Nephron (organoid): ENCODE measurements around the gene NIPA2.

Experiments used
- H3K27ac Mint-ChIP-seq, 3 experiments: 2 replicates each; pipeline ENCODE4 v1.8.0; 2020; ENCODE audit warnings: mixed read lengths in 3 of 3, mild to moderate bottlenecking in 2 of 3, moderate library complexity in 1 of 3
- H3K27me3 Mint-ChIP-seq: 2 replicates; pipeline ENCODE4 v1.8.0; 2021; ENCODE audit warnings: low read depth, mild to moderate bottlenecking, moderate library complexity, mixed read lengths
- H3K36me3 Mint-ChIP-seq: 2 replicates; pipeline ENCODE4 v1.8.0; 2020; ENCODE audit warnings: low read depth, mixed read lengths
- H3K4me1 Mint-ChIP-seq: 2 replicates; pipeline ENCODE4 v1.8.0; 2020; ENCODE audit warnings: mixed read lengths
- H3K4me3 Mint-ChIP-seq, 3 experiments: 2 replicates each; pipeline ENCODE4 v1.8.0; 2020; ENCODE audit warnings: mild to moderate bottlenecking in 3 of 3, mixed read lengths in 3 of 3, moderate library complexity in 2 of 3
- H3K9me3 Mint-ChIP-seq: 2 replicates; pipeline ENCODE4 v1.8.0; 2020; ENCODE audit warnings: mixed read lengths
- TF ChIP-seq, protein P1 (sequence below), 3 experiments: fragments of 200-600 bp; sonication (generic); IDR thresholded peaks; one replicate each; pipeline ENCODE4 v1.5.0; 2021; ENCODE audit warnings: antibody characterized with exemption in 3 of 3; ENCODE audit not compliant: unreplicated experiment in 3 of 3

NIPA2 gene

GRCh38 chr15:22892333-22892732 lies 53.9 kb downstream of the NIPA2 start:
- H3K4me3 Mint-ChIP-seq: no peak overlapping the region
- peaks cover 10% of the 10 kb centered on the region for H3K4me1 Mint-ChIP-seq
- H3K27me3 Mint-ChIP-seq: no peaks in the 10 kb centered on the region
- H3K9me3 Mint-ChIP-seq: no peaks in the 10 kb centered on the region
- peaks cover 50% of the 10 kb centered on the region for H3K36me3 Mint-ChIP-seq
- TF ChIP-seq, protein P1, sequence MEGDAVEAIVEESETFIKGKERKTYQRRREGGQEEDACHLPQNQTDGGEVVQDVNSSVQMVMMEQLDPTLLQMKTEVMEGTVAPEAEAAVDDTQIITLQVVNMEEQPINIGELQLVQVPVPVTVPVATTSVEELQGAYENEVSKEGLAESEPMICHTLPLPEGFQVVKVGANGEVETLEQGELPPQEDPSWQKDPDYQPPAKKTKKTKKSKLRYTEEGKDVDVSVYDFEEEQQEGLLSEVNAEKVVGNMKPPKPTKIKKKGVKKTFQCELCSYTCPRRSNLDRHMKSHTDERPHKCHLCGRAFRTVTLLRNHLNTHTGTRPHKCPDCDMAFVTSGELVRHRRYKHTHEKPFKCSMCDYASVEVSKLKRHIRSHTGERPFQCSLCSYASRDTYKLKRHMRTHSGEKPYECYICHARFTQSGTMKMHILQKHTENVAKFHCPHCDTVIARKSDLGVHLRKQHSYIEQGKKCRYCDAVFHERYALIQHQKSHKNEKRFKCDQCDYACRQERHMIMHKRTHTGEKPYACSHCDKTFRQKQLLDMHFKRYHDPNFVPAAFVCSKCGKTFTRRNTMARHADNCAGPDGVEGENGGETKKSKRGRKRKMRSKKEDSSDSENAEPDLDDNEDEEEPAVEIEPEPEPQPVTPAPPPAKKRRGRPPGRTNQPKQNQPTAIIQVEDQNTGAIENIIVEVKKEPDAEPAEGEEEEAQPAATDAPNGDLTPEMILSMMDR (IDR thresholded peaks at IDR 0.05; ENCODE audit: unreplicated experiment in 3 of 3): no peak
- H3K27ac Mint-ChIP-seq: no peak overlapping the region

GRCh38 chr15:22893081-22893480 lies 54.6 kb downstream of the NIPA2 start:
- no peak overlapping the region for H3K4me3 Mint-ChIP-seq
- no peaks in the 10 kb centered on the region for H3K27me3 Mint-ChIP-seq
- peaks cover 50% of the 10 kb centered on the region for H3K36me3 Mint-ChIP-seq
- H3K9me3 Mint-ChIP-seq: no peaks in the 10 kb centered on the region
- TF ChIP-seq, protein P1 (IDR thresholded peaks at IDR 0.05; ENCODE audit: unreplicated experiment in 3 of 3): no peak
- no peak overlapping the region for H3K27ac Mint-ChIP-seq
- H3K4me1 Mint-ChIP-seq: peaks cover 2% of the 10 kb centered on the region

GRCh38 chr15:22893881-22894280 lies 55.4 kb downstream of the NIPA2 start:
- Mint-ChIP-seq H3K4me1 (no peaks in the 10 kb centered on the region), H3K9me3 (no peaks in the 10 kb centered on the region), H3K4me3 (no peak overlapping the region), H3K27ac (no peak overlapping the region), H3K27me3 (no peaks in the 10 kb centered on the region), H3K36me3 (peaks cover 49% of the 10 kb centered on the region)
- TF ChIP-seq, protein P1 (IDR thresholded peaks at IDR 0.05; ENCODE audit: unreplicated experiment in 3 of 3): no peak

GRCh38 chr15:22895465-22896190 lies 57.2 kb downstream of the NIPA2 start:
- H3K27ac Mint-ChIP-seq: no peak overlapping the region
- H3K4me1 Mint-ChIP-seq: no peaks in the 10 kb centered on the region
- H3K27me3 Mint-ChIP-seq: no peaks in the 10 kb centered on the region
- H3K36me3 Mint-ChIP-seq: peaks cover 57% of the 10 kb centered on the region
- no peak overlapping the region for H3K4me3 Mint-ChIP-seq
- TF ChIP-seq, protein P1 (IDR thresholded peaks at IDR 0.05; ENCODE audit: unreplicated experiment in 3 of 3): no peak
- H3K9me3 Mint-ChIP-seq: no peaks in the 10 kb centered on the region

- Mint-ChIP-seq H3K27ac (no peak overlapping the region), H3K4me3 (no peak overlapping the region), H3K36me3 (peaks cover 47% of the 10 kb centered on the region), H3K27me3 (no peaks in the 10 kb centered on the region), H3K9me3 (no peaks in the 10 kb centered on the region), H3K4me1 (no peaks in the 10 kb centered on the region)
- TF ChIP-seq, protein P1 (IDR thresholded peaks at IDR 0.05; ENCODE audit: unreplicated experiment in 3 of 3): no peak
Observed at GRCh38 chr15:22902046-22902445, 63.6 kb downstream of the NIPA2 start.

DNA sequence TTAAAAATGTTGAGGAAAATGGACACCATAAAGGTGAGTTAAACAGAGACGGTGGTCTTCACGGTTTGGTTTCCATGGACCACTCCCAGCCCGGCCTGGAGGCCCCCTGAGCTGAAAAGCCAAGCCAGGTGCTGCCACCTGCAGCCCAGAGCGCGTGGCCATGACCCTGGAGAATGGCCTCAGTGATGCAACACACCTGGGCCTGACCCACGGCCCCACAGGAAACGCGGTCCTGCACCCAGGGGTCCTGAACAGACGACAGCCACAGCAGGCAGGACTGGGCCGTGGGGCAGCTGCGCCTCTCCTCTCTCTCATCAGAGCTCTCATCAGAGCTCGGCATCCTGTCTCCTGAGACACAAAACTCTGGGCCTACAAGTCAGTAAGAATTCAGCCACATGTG lies 64.1 kb downstream of the NIPA2 start:
- Mint-ChIP-seq H3K36me3 (peaks cover 49% of the 10 kb centered on the region), H3K4me3 (no peak overlapping the region), H3K27me3 (no peaks in the 10 kb centered on the region), H3K27ac (no peak overlapping the region), H3K9me3 (no peaks in the 10 kb centered on the region), H3K4me1 (no peaks in the 10 kb centered on the region)
- TF ChIP-seq, protein P1 (IDR thresholded peaks at IDR 0.05; ENCODE audit: unreplicated experiment in 3 of 3): no peak
